Measurements from ENCODE around the gene TERT.

TERT gene

DNA sequence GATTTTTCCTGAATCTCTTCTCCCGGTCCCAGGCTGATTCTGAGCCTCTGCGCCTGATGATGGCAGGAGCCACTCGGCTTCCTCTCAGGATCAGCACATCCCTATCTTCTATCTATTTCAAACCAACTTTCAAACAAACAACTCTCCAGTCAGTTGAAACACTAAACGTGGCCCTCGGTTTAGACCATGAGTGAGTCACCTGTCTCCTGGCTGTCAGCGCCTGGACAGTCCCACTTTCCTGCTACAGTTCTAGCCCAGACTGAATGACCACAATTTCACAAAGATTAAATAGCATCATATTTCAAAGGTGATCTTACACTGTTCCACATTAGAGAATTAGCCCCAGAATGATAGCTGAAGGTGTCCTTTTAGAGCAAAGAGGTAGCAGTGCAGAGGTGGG is 87.3 kb downstream of the TERT start:
- H3K4me1 ChIP-seq (ENCODE audit: insufficient read depth, low read length, poor library complexity, severe bottlenecking) = peaks cover 26% of the 10 kb centered on the region
- no peaks in the 10 kb centered on the region for H3K36me3 ChIP-seq (ENCODE audit: insufficient read depth, low read length)
- no peak overlapping the region for H3K4me3 ChIP-seq (ENCODE audit: low read length, poor library complexity, severe bottlenecking)
- TF ChIP-seq CTCF (conservative IDR thresholded peaks at IDR 0.05; ENCODE audit: low read length) (no peak), EZH2phosphoT487 (IDR thresholded peaks at IDR 0.05; ENCODE audit: borderline replicate concordance) (no peak)
- no peaks in the 10 kb centered on the region for H3K27me3 ChIP-seq (ENCODE audit: insufficient read depth, low read length, poor library complexity, severe bottlenecking)
- H4K20me1 ChIP-seq (ENCODE audit: insufficient read depth, low read length, poor library complexity, severe bottlenecking) = no peaks in the 10 kb centered on the region
- H3K9me2 ChIP-seq (replicated peaks; ENCODE audit: low read depth, low read length) = no peaks in the 10 kb centered on the region
- no peaks in the 10 kb centered on the region for H3F3A ChIP-seq (ENCODE audit: low read depth)
- H3K9ac ChIP-seq (ENCODE audit: low read depth, low read length, poor library complexity, severe bottlenecking) = no peak overlapping the region
- no peaks in the 10 kb centered on the region for H3K79me2 ChIP-seq (ENCODE audit: insufficient read depth, low read length)
- no peaks in the 10 kb centered on the region for H3K9me3 ChIP-seq (ENCODE audit: insufficient read depth, low read depth, low read length)
- H3K4me2 ChIP-seq (ENCODE audit: low read depth, low read length, poor library complexity, severe bottlenecking) = no peak overlapping the region
- H2AFZ ChIP-seq (ENCODE audit: low read length) = no peak overlapping the region

DNA sequence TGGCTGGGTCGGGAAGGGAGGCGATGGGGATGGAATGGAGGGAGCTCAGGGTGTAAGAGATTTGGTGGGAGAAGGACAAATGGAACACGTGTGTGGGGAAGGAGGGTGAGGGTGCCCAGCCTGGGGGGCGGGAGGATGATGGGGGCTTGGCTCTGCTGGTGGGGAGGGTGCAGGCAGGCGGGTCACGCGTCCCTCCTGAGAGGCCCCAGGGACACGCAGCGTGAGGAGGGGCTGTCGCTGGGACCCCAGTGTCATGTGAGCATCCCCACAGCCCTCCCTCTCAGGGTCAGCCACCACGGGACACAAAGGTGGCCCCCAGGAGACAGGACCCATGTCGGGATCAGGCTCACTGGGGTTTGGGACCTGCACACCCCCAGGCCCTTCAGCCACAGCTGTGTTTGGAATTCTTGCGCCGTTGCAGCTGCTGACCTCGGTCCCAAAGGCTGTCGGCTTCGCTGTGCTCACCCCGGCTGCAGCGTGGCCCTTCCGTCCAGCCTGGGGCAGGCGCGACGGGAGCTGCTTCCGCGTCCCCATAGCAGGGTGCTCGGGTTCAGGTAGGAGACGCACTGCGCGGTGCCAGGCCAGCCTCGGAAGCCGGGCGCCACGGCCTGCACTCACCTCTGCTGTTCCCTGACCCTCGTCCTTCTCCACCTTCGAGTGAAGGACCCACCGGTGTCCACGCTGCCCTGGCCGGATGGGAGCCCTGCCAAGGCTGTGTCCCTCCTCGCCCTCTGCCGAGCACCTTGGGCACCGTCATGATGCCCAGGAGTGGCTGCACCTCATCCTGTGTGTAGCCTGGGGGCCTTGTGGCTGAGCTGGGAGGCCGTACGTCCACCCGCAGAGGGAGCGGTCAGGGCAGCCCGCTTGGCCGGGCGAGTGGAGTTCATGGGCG is 88.1 kb downstream of the TERT start:
- no peaks in the 10 kb centered on the region for H3K79me2 ChIP-seq (ENCODE audit: insufficient read depth, low read length)
- no peaks in the 10 kb centered on the region for H3K9me3 ChIP-seq (ENCODE audit: insufficient read depth, low read depth, low read length)
- H2AFZ ChIP-seq (ENCODE audit: low read length) = no peak overlapping the region
- no peaks in the 10 kb centered on the region for H3F3A ChIP-seq (ENCODE audit: low read depth)
- peaks cover 27% of the 10 kb centered on the region for H3K4me1 ChIP-seq (ENCODE audit: insufficient read depth, low read length, poor library complexity, severe bottlenecking)
- no peak overlapping the region for H3K4me2 ChIP-seq (ENCODE audit: low read depth, low read length, poor library complexity, severe bottlenecking)
- no peak overlapping the region for H3K4me3 ChIP-seq (ENCODE audit: low read length, poor library complexity, severe bottlenecking)
- TF ChIP-seq EZH2phosphoT487 (IDR thresholded peaks at IDR 0.05; ENCODE audit: borderline replicate concordance) = no peak
- no peak for TF ChIP-seq CTCF (conservative IDR thresholded peaks at IDR 0.05; ENCODE audit: low read length)
- no peak overlapping the region for H3K9ac ChIP-seq (ENCODE audit: low read depth, low read length, poor library complexity, severe bottlenecking)
- no peaks in the 10 kb centered on the region for H3K27me3 ChIP-seq (ENCODE audit: insufficient read depth, low read length, poor library complexity, severe bottlenecking)
- H3K36me3 ChIP-seq (ENCODE audit: insufficient read depth, low read length) = no peaks in the 10 kb centered on the region
- H3K9me2 ChIP-seq (replicated peaks; ENCODE audit: low read depth, low read length) = no peaks in the 10 kb centered on the region
- H4K20me1 ChIP-seq (ENCODE audit: insufficient read depth, low read length, poor library complexity, severe bottlenecking) = no peaks in the 10 kb centered on the region

- Histone ChIP-seq H3F3A (ENCODE audit: low read depth) (no peaks in the 10 kb centered on the region), H2AFZ (ENCODE audit: low read length) (no peak overlapping the region), H3K4me1 (ENCODE audit: insufficient read depth, low read length, poor library complexity, severe bottlenecking) (peaks cover 27% of the 10 kb centered on the region)
Measured at GRCh38 chr5:1205255-1206180, 89.3 kb downstream of the TERT start.

More at GRCh38 chr5:1205255-1206180, 89.3 kb downstream of the TERT start:
- H3K79me2 ChIP-seq (ENCODE audit: insufficient read depth, low read length) = no peaks in the 10 kb centered on the region
- no peaks in the 10 kb centered on the region for H4K20me1 ChIP-seq (ENCODE audit: insufficient read depth, low read length, poor library complexity, severe bottlenecking)
- no peaks in the 10 kb centered on the region for H3K27me3 ChIP-seq (ENCODE audit: insufficient read depth, low read length, poor library complexity, severe bottlenecking)
- no peak overlapping the region for H3K4me3 ChIP-seq (ENCODE audit: low read length, poor library complexity, severe bottlenecking)
- TF ChIP-seq CTCF (conservative IDR thresholded peaks at IDR 0.05; ENCODE audit: low read length) = no peak
- TF ChIP-seq EZH2phosphoT487 (IDR thresholded peaks at IDR 0.05; ENCODE audit: borderline replicate concordance) = no peak
- H3K9me3 ChIP-seq (ENCODE audit: insufficient read depth, low read depth, low read length) = no peaks in the 10 kb centered on the region
- H3K4me2 ChIP-seq (ENCODE audit: low read depth, low read length, poor library complexity, severe bottlenecking) = no peak overlapping the region
- H3K9me2 ChIP-seq (replicated peaks; ENCODE audit: low read depth, low read length) = no peaks in the 10 kb centered on the region
- H3K36me3 ChIP-seq (ENCODE audit: insufficient read depth, low read length) = no peaks in the 10 kb centered on the region
- H3K9ac ChIP-seq (ENCODE audit: low read depth, low read length, poor library complexity, severe bottlenecking) = no peak overlapping the region
